Measurements from ENCODE around the gene PIGQ.

The PIGQ gene

GRCh38 chr16:615122-615521, 45.4 kb downstream of the PIGQ start:
- TF ChIP-seq CTCF (IDR thresholded peaks at IDR 0.05; ENCODE audit: control insufficient read depth, extremely low read depth, insufficient read depth), result no peak
- H3K4me3 ChIP-seq (ENCODE audit: low read depth, low read length), result no peak overlapping the region
- no peak for DNase-seq (ENCODE audit: low read depth)

- peak; percentile 19 for DNase-seq (ENCODE audit: low read depth)
- TF ChIP-seq CTCF (IDR thresholded peaks at IDR 0.05; ENCODE audit: control insufficient read depth, extremely low read depth, insufficient read depth), result no peak
- H3K4me3 ChIP-seq (ENCODE audit: low read depth, low read length), result no peak overlapping the region
Measured at GRCh38 chr16:616733-617586, 47.2 kb downstream of the PIGQ start.

GRCh38 chr16:617855-618254, 48.1 kb downstream of the PIGQ start:
- no peak for DNase-seq (ENCODE audit: low read depth)
- TF ChIP-seq CTCF (IDR thresholded peaks at IDR 0.05; ENCODE audit: control insufficient read depth, extremely low read depth, insufficient read depth), result no peak
- no peak overlapping the region for H3K4me3 ChIP-seq (ENCODE audit: low read depth, low read length)

GRCh38 chr16:619476-620100, 49.8 kb downstream of the PIGQ start:
- no peak overlapping the region for H3K4me3 ChIP-seq (ENCODE audit: low read depth, low read length)
- no peak for TF ChIP-seq CTCF (IDR thresholded peaks at IDR 0.05; ENCODE audit: control insufficient read depth, extremely low read depth, insufficient read depth)
- DNase-seq (ENCODE audit: low read depth), result no peak

GRCh38 chr16:620700-621525, 51.1 kb downstream of the PIGQ start:
- DNase-seq (ENCODE audit: low read depth), result no peak

More at GRCh38 chr16:620700-621525, 51.1 kb downstream of the PIGQ start:
- no peak for TF ChIP-seq CTCF (IDR thresholded peaks at IDR 0.05; ENCODE audit: control insufficient read depth, extremely low read depth, insufficient read depth)
- H3K4me3 ChIP-seq (ENCODE audit: low read depth, low read length), result no peak overlapping the region

Measured in LNCaP clone FGC (cell line).